Myocyte (in vitro differentiated cells): ENCODE data around the gene ZBTB38. TPM values are rescaled to one million over a fixed set of nuclear protein-coding genes. Genes with fewer than 3 reads are reported as not detected.

ENCODE experiments used
- DNase-seq: peaks from one replicate; pipeline ENCODE4 v3.0.0-alpha.2; 2012; ENCODE audit warnings: low read depth
- total RNA-seq: library from RNA; depleted of rRNA; stranded (reverse); fragments of >200 nt; gene quantifications from 2 replicates; pipeline ENCODE4 v1.2.3, GENCODE V29; 2014

ZBTB38 gene
- total RNA-seq, 1 donor from 2014 or later = 108 TPM

DNA sequence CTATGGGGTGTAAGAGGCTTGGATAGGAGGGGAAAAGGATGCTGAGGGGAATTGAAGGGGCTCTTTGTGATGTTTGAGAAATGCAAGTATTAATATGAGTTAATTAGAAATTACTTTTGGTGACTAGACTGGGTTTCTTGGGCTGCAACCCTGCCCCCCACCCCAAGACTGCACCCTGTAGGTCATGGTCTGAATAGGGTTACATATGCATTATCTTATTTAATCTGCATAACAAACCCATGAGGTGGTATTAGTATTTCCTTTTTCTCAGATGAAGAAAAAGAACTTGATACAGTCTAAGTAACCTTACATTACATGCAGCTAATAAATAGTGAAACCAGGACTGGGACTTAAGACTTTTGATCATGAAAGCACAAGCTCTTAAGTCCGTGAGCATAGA is 5.6 kb upstream of the ZBTB38 start:
- DNase-seq = no peak

DNA sequence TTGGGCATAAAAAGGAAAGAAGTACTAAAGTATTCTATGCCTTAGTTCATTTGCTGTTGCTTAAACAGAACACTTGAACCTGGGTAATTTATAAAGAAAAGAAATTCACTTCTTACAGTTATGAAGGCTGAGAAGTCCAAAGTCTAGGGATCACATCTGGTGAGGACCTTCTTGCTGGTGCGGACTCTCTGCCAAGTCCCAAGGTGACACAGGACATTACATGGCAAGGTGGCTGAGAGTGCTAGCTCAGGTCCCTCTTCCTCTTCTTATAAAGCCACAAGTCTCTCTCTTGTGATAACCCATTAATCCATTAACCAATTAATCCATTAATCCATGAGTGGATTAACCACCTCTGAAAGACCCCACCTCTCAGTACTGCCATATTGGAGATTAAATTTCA is 3.1 kb upstream of the ZBTB38 start:
- no peak for DNase-seq

DNA sequence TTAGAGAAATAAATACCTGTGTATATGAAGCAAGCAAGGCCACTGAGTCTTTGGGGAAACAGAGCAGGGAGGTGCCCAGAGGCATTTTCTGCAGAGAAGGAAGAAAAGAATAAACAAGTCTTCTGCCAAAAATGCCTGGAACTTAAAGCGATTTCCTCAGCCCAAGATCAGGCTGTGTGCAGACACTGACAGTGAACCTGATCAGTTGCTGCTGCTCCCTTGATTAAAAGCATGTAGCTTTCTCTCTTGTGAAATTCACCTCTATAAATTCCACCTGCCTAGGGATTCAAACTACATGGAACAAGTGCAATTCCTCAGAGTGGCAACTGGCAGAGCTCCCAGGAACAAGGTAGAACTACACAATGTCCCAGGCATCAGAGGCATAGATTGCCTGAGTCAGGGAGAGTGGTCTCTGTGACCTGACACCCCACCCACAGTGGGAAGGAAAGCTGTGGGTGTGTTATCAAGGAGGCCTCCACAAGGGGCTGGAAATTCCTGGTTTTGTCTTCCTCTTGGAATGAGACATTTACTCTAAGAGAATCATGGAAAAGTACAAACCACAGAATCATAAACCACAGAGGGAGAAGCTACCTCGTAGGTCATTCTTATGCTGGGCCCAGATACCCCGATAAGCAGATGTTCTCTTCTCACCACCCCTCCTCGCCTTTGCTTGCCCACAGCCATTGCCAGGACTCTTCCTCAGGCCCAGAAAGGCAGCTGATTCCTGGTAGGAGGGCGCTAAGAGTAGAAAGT is 1.8 kb upstream of the ZBTB38 start:
- DNase-seq = peak; percentile 90

GRCh38 chr3:141367038-141367730 is 1.1 kb upstream of the ZBTB38 start:
- DNase-seq = peak; percentile 97

DNA sequence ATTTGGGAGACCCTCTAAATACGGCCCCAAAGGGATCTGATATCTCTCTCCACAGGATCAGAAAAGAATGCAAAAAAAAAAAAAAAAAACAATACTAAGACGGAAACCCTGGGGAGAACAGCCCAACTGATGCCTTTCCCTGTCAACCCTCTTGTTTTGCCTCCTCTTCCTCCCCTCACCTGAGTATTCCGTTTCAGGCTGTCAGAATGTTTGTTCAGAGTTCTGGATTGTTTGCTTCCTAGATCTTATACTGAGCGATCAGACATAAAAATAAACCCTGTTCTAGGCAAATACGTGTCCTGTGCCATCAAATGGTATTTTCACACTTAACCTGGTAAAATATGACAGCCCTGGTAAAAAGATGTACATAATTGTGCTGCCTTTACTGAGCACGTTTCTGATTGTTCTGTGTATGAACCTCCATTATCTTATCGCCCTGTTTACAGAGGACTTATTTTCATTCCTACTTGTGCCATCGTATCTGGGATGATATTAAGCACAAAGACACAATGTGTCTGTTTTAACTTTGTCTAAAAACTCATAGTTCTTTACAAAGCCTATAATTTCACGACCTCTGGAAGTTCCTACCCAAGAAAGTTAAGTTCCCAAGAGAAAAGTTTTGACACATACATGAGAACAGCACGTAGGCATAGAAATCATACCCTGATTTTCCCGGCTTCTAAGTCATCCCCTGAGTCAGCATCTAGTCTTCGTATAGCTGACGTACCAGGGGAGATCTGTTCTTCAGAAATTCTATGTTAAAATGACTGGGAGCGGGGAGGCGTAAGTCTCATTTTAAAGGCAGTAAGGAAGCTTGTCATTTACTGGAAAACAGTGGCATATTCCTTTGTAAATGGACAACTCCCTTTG is 856 bp downstream of the ZBTB38 start:
- DNase-seq = no peak

- DNase-seq = peak; percentile 84
These were observed 1.8 kb downstream of the ZBTB38 start for GRCh38 chr3:141370065-141370533.

- DNase-seq = no peak
These were observed 3.6 kb downstream of the ZBTB38 start for GRCh38 chr3:141371882-141372281.

- peak; percentile 58 for DNase-seq
These were observed 4.4 kb downstream of the ZBTB38 start for GRCh38 chr3:141372656-141373055.

DNA sequence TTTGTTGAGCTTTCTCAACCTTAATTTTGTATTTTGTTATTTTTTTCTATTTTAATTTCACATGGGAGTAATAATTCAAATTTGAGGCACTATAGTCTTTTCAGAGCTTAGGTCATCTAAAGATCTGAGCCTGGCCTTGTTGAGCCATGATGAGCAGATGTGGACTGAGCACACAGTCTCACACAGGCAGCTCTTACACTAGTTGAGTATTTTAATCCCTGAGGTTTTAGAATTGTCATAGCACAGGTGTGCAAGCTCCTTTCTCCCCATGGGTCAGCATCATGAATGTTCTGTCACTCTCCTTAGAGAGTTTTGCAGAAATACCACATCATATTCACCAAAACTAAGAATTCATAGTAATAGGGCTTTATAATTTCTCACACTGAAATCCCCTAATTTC is 4.9 kb downstream of the ZBTB38 start:
- DNase-seq = peak; percentile 30

GRCh38 chr3:141373768-141374526 is 5.6 kb downstream of the ZBTB38 start:
- DNase-seq = no peak

DNA sequence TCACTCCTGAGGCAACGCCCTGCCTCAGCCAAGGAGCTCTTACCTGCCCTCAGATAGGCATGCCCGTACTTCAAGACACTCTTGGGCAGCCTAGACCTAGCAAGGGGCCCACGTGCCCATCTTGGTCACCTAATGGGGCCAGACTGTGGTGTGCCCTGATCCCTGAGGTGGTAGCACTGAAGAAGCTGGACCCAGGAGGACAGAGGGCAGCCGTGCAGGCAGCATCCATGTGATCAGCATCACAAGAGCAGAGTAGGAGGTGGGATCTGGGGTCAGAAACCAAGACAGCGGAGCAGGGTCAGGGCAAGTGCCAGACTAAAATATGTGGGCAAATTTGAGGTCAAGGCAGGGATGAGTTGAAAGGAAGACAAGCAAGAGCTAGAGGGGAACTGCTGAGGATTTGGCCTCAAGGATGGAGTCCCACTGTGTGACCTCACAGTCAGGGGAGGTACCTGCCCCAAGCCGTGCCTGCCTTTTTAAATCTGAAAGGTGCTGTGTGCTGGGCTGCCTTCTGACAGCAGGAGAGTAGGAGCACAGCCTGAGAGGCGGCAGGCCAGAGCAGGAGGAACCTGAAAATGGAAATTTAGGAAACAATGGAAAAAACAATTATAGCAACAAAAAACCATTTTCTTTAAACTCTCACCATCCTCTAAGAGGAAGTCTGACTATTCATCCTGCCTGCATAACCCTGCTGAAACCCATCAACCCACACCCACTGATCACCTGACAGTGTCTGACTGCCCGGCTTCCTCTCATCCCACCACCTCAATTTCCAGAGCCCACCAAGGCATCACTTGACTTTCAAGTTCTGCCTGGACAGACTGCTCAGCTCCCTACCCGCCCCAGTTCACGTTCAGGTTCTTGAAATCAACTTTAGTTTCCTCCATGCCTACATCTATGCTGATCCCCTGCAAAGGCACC is 7.3 kb downstream of the ZBTB38 start:
- DNase-seq = no peak

DNA sequence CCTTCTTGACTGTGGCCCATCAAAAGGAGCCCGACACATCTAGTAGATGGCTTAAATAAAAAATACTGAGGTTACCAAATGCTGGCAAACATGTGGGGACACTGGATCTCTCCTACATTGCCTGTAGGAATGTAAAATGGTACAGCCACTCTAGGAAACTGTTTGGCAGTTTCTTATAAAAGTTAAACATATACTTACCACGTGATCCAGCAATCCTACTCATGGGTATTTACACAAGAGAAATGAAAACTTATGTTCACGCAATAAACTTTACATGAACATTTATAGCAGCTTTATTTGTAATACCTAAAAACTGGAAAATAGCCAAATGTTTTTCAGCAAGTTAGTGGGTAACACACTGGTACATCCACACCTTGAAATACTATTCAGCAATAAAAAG is 9.1 kb downstream of the ZBTB38 start:
- no peak for DNase-seq

GRCh38 chr3:141378556-141378955 is 10.3 kb downstream of the ZBTB38 start:
- DNase-seq = no peak

DNA sequence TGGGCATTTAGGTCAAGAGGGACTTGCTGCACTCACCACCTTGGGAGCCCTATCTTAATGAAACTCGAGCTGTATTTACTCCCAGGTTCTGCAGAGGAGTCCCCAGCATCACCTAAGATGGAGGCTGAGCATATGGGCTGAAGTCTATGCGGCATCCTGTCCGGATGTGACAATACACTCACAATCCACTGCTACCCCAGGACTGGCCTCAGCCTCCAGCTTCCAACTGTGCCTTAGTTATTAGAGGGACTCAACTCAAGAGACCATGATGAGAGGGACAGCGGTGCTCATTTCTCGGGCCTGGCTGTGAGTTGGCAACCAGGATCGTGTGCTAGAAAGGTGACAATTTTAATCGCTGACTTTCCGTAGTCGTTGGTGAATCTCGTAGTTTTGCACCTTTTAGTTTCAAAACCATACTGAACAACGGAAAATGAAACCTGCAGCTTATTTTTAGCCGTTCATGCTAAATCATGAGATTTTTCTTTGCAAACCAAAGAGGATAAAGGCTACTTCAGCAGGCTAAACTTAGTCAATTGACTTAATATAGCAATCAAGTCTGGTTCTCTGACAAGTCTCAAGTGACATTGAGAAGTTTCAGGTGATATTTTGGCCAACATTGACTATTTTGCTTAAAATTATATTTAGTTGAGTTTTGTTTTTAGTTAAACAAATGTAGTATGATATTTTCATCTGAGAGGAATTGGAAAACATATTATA is 11.1 kb downstream of the ZBTB38 start:
- no peak for DNase-seq

GRCh38 chr3:141380279-141380678 is 12.0 kb downstream of the ZBTB38 start:
- DNase-seq = no peak

DNA sequence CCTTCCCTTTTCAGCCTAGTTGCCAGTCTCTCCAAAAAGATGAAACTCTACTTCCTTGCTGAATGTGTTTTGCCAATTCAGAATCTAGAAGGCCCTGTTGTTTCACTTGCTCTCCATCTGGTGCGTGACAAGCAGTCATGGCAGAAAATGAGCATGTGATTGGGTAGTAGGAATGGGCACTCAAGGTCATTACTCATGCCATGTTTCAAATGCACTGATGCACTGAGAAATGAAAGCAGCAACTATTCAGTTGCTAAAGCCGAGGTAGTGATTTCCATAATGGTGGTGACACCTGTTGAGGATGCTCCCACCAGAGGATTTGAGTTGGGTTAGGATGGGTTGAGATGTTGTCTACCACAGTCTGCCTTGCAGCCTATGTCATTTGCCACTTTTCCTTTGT is 12.7 kb downstream of the ZBTB38 start:
- DNase-seq = no peak

DNA sequence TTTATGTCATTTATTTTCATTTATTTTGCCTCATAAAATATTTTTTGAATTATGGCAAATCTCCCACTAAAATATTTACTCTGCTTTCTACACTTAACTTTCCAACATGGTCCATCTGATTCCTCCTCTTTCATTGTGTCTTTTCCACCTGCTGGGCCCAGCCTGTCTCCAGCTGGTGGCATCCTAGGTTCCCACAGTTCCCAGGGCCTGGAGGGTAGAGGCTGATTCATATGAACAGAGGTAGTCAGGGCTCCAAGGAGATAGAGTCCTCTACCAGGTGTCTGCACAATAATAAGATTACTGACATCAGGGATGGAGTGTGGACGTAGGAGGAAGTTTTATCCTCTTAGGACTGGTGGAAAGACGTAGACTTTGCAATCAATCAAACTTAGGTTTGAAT is 14.3 kb downstream of the ZBTB38 start:
- no peak for DNase-seq

DNA sequence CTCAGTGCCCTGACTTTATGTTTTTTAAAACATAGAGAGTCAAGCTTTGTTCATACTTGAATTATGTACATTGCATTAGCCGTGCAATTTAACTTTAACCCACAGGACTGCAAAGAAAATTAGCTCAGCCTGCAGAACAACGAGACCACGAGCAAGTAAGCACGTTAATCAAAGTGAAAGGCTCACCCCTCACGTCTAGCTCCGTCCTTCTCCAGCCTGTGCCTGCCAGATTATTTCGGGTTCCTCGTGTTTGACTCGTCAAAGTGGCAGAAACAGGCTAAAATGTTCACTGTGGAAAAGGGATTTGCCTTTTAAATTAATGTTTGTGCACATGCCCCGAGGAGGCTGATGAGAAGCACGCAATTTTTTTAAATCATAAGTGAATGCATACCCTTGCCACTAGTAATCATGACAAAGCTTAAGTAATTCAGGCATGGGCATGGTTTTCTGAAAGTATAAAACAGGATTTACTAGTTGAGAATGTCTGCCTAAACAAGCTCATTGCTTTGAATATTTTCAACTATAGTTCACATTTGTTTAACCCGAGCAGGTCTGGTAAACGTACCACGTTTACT is 15.3 kb downstream of the ZBTB38 start:
- no peak for DNase-seq

- peak; percentile 72 for DNase-seq
These were observed 15.9 kb downstream of the ZBTB38 start for GRCh38 chr3:141384157-141384556.
